Progenitor cell of endocrine pancreas (in vitro differentiated cells): Measurements from ENCODE around the gene GPAM. TPM values are rescaled to one million over a fixed set of nuclear protein-coding genes. Genes with fewer than 3 reads are reported as not detected.
"Not testable (repeated sequence)": the region's sequence is repeated elsewhere in the genome, so short reads cannot be mapped to it uniquely, and the experiment has no call there.

Source experiments
- DNase-seq: peaks from one replicate; pipeline ENCODE4 v3.0.0; 2021; ENCODE audit warnings: low spot score; ENCODE audit not compliant: unreplicated experiment
- H3K27ac Mint-ChIP-seq: 2 replicates; pipeline ENCODE4 v1.8.0; 2021; ENCODE audit warnings: mild to moderate bottlenecking, moderate library complexity, mixed read lengths
- H3K27me3 Mint-ChIP-seq: 2 replicates; pipeline ENCODE4 v1.8.0; 2021; ENCODE audit warnings: mixed read lengths
- H3K36me3 Mint-ChIP-seq: 2 replicates; pipeline ENCODE4 v1.8.0; 2022; ENCODE audit warnings: mixed read lengths; ENCODE audit not compliant: insufficient read depth
- H3K4me1 Mint-ChIP-seq: 2 replicates; pipeline ENCODE4 v1.8.0; 2021; ENCODE audit warnings: low read depth, mixed read lengths
- H3K4me3 Mint-ChIP-seq: 2 replicates; pipeline ENCODE4 v1.8.0; 2021; ENCODE audit warnings: low read depth, mild to moderate bottlenecking, moderate library complexity, mixed read lengths
- H3K9me3 Mint-ChIP-seq: 2 replicates; pipeline ENCODE4 v1.8.0; 2021; ENCODE audit warnings: low read depth, mixed read lengths
- total RNA-seq: library from RNA; stranded (reverse); gene quantifications from 2 replicates; pipeline ENCODE4 v1.2.1, GENCODE V29; 2021
- TF ChIP-seq, protein P1 (sequence below): fragments of 200-600 bp; sonication (generic); IDR thresholded peaks from one replicate; pipeline ENCODE4 v1.5.0; 2021; ENCODE audit warnings: antibody characterized with exemption, mild to moderate bottlenecking; ENCODE audit not compliant: unreplicated experiment

Gene GPAM
- total RNA-seq, 1 donor from 2014 or later = 20.1 TPM

DNA sequence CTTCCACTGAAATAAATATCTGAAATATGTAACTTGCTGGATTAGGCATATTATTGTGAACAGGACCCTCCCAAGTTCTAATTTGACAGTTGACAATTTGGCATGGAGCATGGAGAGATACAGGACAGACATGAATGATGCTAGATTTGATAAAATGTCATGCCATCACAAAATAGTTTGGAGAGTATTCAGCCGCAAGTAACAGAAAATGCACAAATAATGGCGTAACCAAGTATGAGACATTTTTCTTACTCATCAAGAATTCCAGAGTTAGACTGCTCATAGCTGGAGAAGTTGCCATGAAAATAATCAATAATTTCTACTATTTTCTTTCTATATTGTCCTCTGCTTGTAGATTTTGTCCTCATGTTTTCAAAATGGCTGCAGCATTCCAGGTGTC is 45.5 kb upstream of the GPAM start:
- no peak overlapping the region for H3K4me3 Mint-ChIP-seq
- TF ChIP-seq, protein P1, sequence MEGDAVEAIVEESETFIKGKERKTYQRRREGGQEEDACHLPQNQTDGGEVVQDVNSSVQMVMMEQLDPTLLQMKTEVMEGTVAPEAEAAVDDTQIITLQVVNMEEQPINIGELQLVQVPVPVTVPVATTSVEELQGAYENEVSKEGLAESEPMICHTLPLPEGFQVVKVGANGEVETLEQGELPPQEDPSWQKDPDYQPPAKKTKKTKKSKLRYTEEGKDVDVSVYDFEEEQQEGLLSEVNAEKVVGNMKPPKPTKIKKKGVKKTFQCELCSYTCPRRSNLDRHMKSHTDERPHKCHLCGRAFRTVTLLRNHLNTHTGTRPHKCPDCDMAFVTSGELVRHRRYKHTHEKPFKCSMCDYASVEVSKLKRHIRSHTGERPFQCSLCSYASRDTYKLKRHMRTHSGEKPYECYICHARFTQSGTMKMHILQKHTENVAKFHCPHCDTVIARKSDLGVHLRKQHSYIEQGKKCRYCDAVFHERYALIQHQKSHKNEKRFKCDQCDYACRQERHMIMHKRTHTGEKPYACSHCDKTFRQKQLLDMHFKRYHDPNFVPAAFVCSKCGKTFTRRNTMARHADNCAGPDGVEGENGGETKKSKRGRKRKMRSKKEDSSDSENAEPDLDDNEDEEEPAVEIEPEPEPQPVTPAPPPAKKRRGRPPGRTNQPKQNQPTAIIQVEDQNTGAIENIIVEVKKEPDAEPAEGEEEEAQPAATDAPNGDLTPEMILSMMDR = no peak
- no peak overlapping the region for H3K27ac Mint-ChIP-seq
- peaks cover 4% of the 10 kb centered on the region for H3K27me3 Mint-ChIP-seq
- no peak for DNase-seq
- H3K4me1 Mint-ChIP-seq = peaks cover 11% of the 10 kb centered on the region
- no peaks in the 10 kb centered on the region for H3K36me3 Mint-ChIP-seq
- H3K9me3 Mint-ChIP-seq = no peaks in the 10 kb centered on the region

DNA sequence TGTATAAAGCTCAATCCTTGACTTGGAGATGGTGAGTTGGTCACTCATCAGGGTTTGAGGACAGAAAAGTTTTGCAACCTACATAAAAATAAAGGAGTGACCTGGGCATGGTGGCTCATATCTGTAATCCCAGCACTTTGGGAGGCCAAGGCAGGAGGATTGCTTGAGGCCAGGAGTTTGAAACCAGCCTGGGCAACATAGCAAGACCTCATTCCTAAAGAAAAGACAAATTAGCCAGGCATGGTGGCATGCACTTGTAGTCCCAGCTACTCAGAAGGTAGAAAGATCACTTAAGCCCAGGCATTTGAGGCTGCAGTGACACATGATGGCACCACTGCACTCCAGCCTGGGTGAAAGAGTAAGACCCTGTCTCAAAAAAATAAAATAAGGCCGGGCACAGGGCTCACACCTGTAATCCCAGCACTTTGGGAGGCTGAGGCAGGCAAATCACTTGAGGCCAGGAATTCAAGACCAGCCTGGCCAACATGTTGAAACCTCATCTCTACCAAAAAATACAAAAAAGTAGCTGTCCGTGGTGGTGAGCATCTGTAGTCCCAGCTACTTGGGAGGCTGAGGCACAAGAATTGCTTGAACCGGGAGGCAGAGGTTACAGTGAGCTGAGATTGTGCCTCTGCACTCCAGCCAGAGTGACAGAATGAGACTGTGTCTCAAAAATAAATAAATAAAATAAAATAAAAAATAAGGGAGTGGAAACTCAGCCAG is 45.0 kb upstream of the GPAM start:
- H3K27me3 Mint-ChIP-seq, DNase-seq, H3K36me3 Mint-ChIP-seq, H3K4me3 Mint-ChIP-seq, H3K27ac Mint-ChIP-seq, H3K9me3 Mint-ChIP-seq: not testable (repeated sequence)
- H3K4me1 Mint-ChIP-seq = peaks cover 11% of the 10 kb centered on the region

DNA sequence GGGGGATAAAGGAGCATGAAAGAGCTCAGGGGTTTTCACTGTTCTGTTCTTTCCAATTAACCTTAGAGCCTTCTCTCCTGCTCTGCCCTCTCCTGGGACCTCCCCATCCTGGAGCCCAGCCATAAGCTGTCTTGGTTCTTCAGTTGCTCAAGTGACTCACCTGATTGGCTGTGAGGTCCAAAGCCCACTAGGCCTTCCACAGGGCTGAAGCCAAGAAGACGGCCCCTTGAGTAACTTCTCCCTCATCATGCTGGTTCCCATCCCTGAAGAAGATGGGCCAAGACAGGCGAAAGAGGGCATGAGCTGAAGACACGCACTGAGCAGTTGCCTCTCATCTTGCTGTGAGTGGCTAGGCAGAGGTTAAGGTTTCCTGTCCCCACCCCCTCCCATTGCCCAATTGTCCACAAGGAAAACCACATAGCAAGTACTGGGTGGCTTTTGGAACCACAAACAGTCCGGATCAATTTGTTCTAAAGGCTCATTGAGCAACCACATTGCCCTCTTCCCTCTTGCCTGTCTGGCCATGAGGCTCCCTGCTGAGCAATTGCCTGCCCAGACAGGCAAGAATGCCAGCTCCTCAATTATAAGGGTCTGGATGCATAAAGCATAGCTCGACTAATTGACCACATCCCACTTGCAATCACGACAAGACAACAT is 43.9 kb upstream of the GPAM start:
- no peaks in the 10 kb centered on the region for H3K36me3 Mint-ChIP-seq
- H3K27me3 Mint-ChIP-seq = peaks cover 4% of the 10 kb centered on the region
- H3K27ac Mint-ChIP-seq = no peak overlapping the region
- no peaks in the 10 kb centered on the region for H3K9me3 Mint-ChIP-seq
- peaks cover 11% of the 10 kb centered on the region for H3K4me1 Mint-ChIP-seq
- H3K4me3 Mint-ChIP-seq = no peak overlapping the region
- DNase-seq = no peak
- TF ChIP-seq, protein P1 = no peak

DNA sequence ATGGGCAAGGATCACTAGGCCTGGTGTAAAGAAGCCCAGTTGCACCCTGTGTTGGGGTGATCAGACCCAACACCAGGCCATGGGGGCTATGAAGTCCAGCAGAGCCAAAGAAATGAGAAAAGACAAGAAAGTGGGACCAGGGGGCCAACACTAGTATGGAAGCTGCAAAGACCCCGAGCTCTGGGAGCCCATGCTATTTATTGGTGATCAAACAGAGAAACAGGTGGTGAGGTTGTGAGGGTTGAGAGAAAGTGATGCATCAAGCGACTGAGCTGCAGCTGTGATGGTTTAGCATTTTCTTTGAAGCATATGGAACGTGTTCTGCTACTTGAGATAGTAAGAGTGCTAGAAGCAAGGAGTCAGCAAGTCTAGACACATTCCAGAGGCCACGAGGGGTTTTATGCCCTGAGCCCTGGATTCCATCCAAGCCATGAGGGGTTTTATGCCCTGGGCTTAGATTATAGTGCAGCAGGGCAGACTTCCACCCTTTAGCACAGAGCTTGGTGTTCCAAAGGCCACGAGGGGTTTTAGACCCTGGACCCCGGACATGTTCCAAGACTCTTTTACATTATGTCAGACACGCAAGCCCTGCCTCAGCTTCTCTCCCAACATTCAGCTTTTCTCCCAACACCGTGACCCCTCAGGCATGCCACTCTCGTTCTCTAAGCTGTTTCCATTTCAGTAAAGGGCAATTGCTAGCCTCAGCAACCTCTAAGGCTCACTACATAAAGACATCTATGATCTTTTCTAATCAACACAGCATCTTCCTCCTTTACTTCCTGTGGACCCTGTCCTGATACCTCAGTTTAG is 43.1 kb upstream of the GPAM start:
- TF ChIP-seq, protein P1 = no peak
- H3K4me3 Mint-ChIP-seq = no peak overlapping the region
- no peak for DNase-seq
- H3K9me3 Mint-ChIP-seq = no peaks in the 10 kb centered on the region
- H3K4me1 Mint-ChIP-seq = peaks cover 5% of the 10 kb centered on the region
- H3K36me3 Mint-ChIP-seq = no peaks in the 10 kb centered on the region
- no peaks in the 10 kb centered on the region for H3K27me3 Mint-ChIP-seq
- no peak overlapping the region for H3K27ac Mint-ChIP-seq

DNA sequence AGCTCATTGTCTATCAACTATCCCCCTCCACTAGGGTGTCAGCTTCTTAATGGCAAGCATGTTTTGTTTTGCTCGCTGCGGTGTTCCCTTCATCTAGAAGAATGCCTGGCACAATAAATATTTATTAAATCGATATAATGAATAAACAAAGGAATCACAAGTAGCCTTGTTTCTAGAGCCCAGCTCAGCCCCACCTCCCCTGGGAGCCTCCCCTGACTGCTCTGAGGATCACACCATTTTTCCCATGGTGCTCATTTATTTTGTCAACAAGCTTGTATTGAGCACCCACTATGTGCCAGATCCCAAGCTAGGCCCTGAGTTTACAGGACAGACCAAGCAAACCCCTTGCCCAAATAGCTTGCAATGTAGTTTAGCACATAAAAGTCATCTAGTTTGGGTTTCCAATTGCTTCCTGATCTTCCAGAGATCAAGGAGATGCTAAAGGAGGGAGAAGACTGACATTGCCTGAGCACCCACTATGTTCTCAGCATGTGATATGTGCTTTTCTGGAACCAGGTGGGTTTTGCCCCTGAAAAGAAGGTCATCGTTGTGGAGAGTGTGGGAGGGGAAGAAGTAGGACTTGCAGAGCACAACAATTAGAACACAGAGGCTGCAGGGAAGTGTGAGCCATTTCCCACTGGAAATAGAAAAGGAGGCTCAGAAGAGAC is 42.3 kb upstream of the GPAM start:
- Mint-ChIP-seq H3K9me3 (no peaks in the 10 kb centered on the region), H3K4me1 (no peaks in the 10 kb centered on the region), H3K27me3 (no peaks in the 10 kb centered on the region), H3K4me3 (no peak overlapping the region), H3K36me3 (no peaks in the 10 kb centered on the region), H3K27ac (no peak overlapping the region)
- DNase-seq = no peak
- TF ChIP-seq, protein P1 = no peak
